Endothelial cell of umbilical vein (primary cell): ENCODE measurements around the gene STIMATE. TPM values are rescaled to one million over a fixed set of nuclear protein-coding genes. Genes with fewer than 3 reads are reported as not detected.

Experiments
- BruUV-seq: library from RNA; stranded (reverse); fragments of 400-500 nt; replicated peaks from 2 replicates; lab custom pipeline; 2021; lab: Mats Ljungman, UMichigan
- CTCF ChIA-PET: fragments of 300-600, 350-600 bp; sonication (Branson Sonifier 250); formaldehyde crosslinking; loops from one replicate; lab custom pipeline; 2021; ENCODE audit warnings: antibody characterized with exemption, inconsistent platforms; lab: Charles Lee
- POLR2A ChIA-PET: fragments of 300-600, 350-600 bp; sonication (Branson Sonifier 250); formaldehyde crosslinking; loops from one replicate; lab custom pipeline; 2021; ENCODE audit warnings: antibody characterized with exemption, inconsistent platforms; lab: Charles Lee
- DNase-seq: peaks from one replicate; pipeline ENCODE4 v3.0.0-alpha.2; 2011; ENCODE audit warnings: low read depth, low spot score
- FAIRE-seq: peaks from 2 replicates; lab custom pipeline; 2011; peaks lifted over from hg19 to GRCh38; lab: Jason Lieb, UNC
- H2AFZ ChIP-seq: 2 replicates; pipeline ENCODE4 v1.6.0; 2012; ENCODE audit warnings: low read depth, low read length, control low read depth, inconsistent platforms
- H3K27ac ChIP-seq: 2 replicates; pipeline ENCODE4 v1.5.1; 2011; ENCODE audit warnings: low read depth, mild to moderate bottlenecking, control low read depth, low read length, moderate library complexity; ENCODE audit not compliant: insufficient read depth
- H3K27me3 ChIP-seq, 2 experiments: 2 replicates each; pipeline versions ENCODE4 v1.6.0 to v1.6.1; 2011; ENCODE audit warnings: low read length in 2 of 2, mixed read lengths in 1 of 2; ENCODE audit not compliant: control insufficient read depth in 2 of 2, insufficient read depth in 2 of 2
- H3K36me3 ChIP-seq, 2 experiments: 2 replicates in 1 of 2; 3 replicates in 1 of 2; pipeline ENCODE4 v1.5.1; 2011; ENCODE audit warnings: low read length in 2 of 2, mild to moderate bottlenecking in 1 of 2, moderate library complexity in 1 of 2; ENCODE audit not compliant: control insufficient read depth in 2 of 2, insufficient read depth in 2 of 2; ENCODE audit errors: extremely low read depth in 1 of 2
- H3K4me1 ChIP-seq: 3 replicates; pipeline ENCODE4 v1.5.1; 2011; ENCODE audit warnings: mild to moderate bottlenecking, low read length; ENCODE audit not compliant: control insufficient read depth, insufficient read depth; ENCODE audit errors: extremely low read depth
- H3K4me2 ChIP-seq: 2 replicates; pipeline ENCODE4 v1.6.1; 2011; ENCODE audit warnings: low read length, control low read depth, mixed read lengths; ENCODE audit not compliant: insufficient read depth
- H3K4me3 ChIP-seq, 3 experiments: fragments of 200-600 bp in 1 of 3; sonication (generic), shearing (Covaris generic) in 1 of 3; replicated peaks in 1 of 3; 2 replicates each; pipeline ENCODE4 v1.5.1; 2011 to 2016; ENCODE audit warnings: control low read depth in 3 of 3, low read length in 3 of 3, mild to moderate bottlenecking in 2 of 3, inconsistent platforms in 1 of 3, low read depth in 1 of 3, moderate library complexity in 1 of 3; ENCODE audit not compliant: insufficient read depth in 1 of 3
- H3K79me2 ChIP-seq: 2 replicates; pipeline ENCODE4 v1.6.0; 2012; ENCODE audit warnings: low read length, inconsistent platforms; ENCODE audit not compliant: control insufficient read depth, insufficient read depth
- H3K9ac ChIP-seq: replicated peaks from 2 replicates; pipeline ENCODE3; 2011; ENCODE audit warnings: low read length, control low read depth; ENCODE audit not compliant: insufficient read depth; ENCODE audit errors: extremely low read depth
- H3K9me1 ChIP-seq: replicated peaks from 3 replicates; pipeline ENCODE4 v1.6.0; 2011; ENCODE audit warnings: mild to moderate bottlenecking, low read length; ENCODE audit not compliant: control insufficient read depth, insufficient read depth; ENCODE audit errors: extremely low read depth
- H3K9me3 ChIP-seq: replicated peaks from 2 replicates; pipeline ENCODE4 v1.5.1; 2012; ENCODE audit warnings: low read length, inconsistent platforms; ENCODE audit not compliant: control insufficient read depth, insufficient read depth
- H4K20me1 ChIP-seq: replicated peaks from 2 replicates; pipeline ENCODE3; 2011; ENCODE audit warnings: mild to moderate bottlenecking, low read length; ENCODE audit not compliant: control insufficient read depth, insufficient read depth; ENCODE audit errors: extremely low read depth
- CTCF ChIP-seq, 2 donors: IDR thresholded peaks; 1 replicate in 1 of 2; 2 replicates in 1 of 2; pipeline ENCODE4 v1.5.1; 2011; ENCODE audit warnings: low read length in 2 of 2, mild to moderate bottlenecking in 2 of 2, moderate library complexity in 2 of 2, control low read depth in 1 of 2, inconsistent platforms in 1 of 2, low read depth in 1 of 2; ENCODE audit not compliant: insufficient read depth in 1 of 2; ENCODE audit errors: extremely low read depth in 1 of 2
- EZH2 ChIP-seq: IDR thresholded peaks from 2 replicates; pipeline ENCODE4 v1.6.1; 2012; ENCODE audit warnings: borderline replicate concordance, low read depth, mild to moderate bottlenecking, moderate library complexity, low read length, inconsistent platforms; ENCODE audit not compliant: severe bottlenecking
- FOS ChIP-seq: IDR thresholded peaks from 2 replicates; pipeline ENCODE4 v1.6.1; 2011; ENCODE audit warnings: mild to moderate bottlenecking, low read length, moderate library complexity, borderline replicate concordance; ENCODE audit not compliant: insufficient read depth
- GATA2 ChIP-seq: IDR thresholded peaks from 2 replicates; pipeline ENCODE4 v1.7.0; 2011; ENCODE audit warnings: low read depth, mild to moderate bottlenecking, moderate library complexity, mixed read lengths, low read length; ENCODE audit not compliant: insufficient read length, insufficient read depth
- JUN ChIP-seq: IDR thresholded peaks from 2 replicates; pipeline ENCODE4 v1.6.1; 2011; ENCODE audit warnings: borderline replicate concordance, low read depth; ENCODE audit not compliant: insufficient read length, insufficient read depth
- MAX ChIP-seq: IDR thresholded peaks from 2 replicates; pipeline ENCODE4 v1.6.1; 2011; ENCODE audit not compliant: insufficient read depth, insufficient read length
- MYC ChIP-seq: IDR thresholded peaks from one replicate; pipeline ENCODE4 v1.6.1; 2011; ENCODE audit warnings: mild to moderate bottlenecking, low read depth, low read length
- POLR2A ChIP-seq: IDR thresholded peaks from 2 replicates; pipeline ENCODE4 v1.6.1; 2012; ENCODE audit warnings: low read depth, mild to moderate bottlenecking, control low read depth, low read length
- POLR2AphosphoS5 ChIP-seq: IDR thresholded peaks from 2 replicates; pipeline ENCODE4 v1.6.1; 2012; ENCODE audit warnings: low read depth, mild to moderate bottlenecking, control low read depth, low read length, moderate library complexity; ENCODE audit not compliant: insufficient read depth
- dilution Hi-C: fragments of 300-500 bp; cut with MboI; formaldehyde crosslinking; loops from one replicate; pipeline ENCODE4 v1.15.0; 2019; ENCODE audit warnings: low sequenced_read_pairs; ENCODE audit not compliant: extremely low pct_ligation_motif_present
- intact Hi-C: fragments of 100-400 bp; cut with micrococcal nuclease; formaldehyde crosslinking; loops from one replicate; pipeline ENCODE4 v1.10.0; 2022
- polyA plus RNA-seq, 4 experiments: library from polyadenylated mRNA; depleted of rRNA in 3 of 4; stranded (reverse) in 3 of 4; unstranded in 1 of 4; fragments of >200 nt; gene quantifications; 2 replicates each; pipeline versions ENCODE4 v1.2.1 to v1.2.3, GENCODE V29; 2011 to 2012; ENCODE audit warnings: missing spikeins in 1 of 4
- total RNA-seq: library from RNA; stranded (reverse); gene quantifications from 2 replicates; pipeline ENCODE4 v1.2.3, GENCODE V29; 2021

Gene STIMATE
- total and polyA plus RNA-seq, 2 donors (not counting 3 experiments of a cell fraction or from before 2014, with no cell fraction given) = 18.2 to 24.0 TPM

- H3K4me3 ChIP-seq = no peak overlapping the region
- H3K36me3 ChIP-seq = no peaks in the 10 kb centered on the region
- H3K9me1 ChIP-seq = no peaks in the 10 kb centered on the region
- ChIA-PET CTCF (no interaction called here), POLR2A (no interaction called here)
- TF ChIP-seq POLR2AphosphoS5 = no peak
- TF ChIP-seq EZH2 = no peak
- no peak for TF ChIP-seq JUN
- TF ChIP-seq CTCF (IDR thresholded peaks at IDR 0.05; ENCODE audit: extremely low read depth in 1 of 2, insufficient read depth in 1 of 2, low read depth in 1 of 2, low read length in 2 of 2) = no peak
- TF ChIP-seq MYC = no peak
- no peak for TF ChIP-seq POLR2A
- no peak for TF ChIP-seq FOS
- TF ChIP-seq MAX = no peak
- TF ChIP-seq GATA2 = no peak
- intact Hi-C loops = no loop called here
- H2AFZ ChIP-seq = no peak overlapping the region
- no peaks in the 10 kb centered on the region for H3K79me2 ChIP-seq
- H3K27me3 ChIP-seq = no peaks in the 10 kb centered on the region
- no peak for FAIRE-seq
- no peak overlapping the region for H3K4me2 ChIP-seq
- H4K20me1 ChIP-seq = no peaks in the 10 kb centered on the region
- BruUV-seq = no TSS peak
- H3K9ac ChIP-seq = no peak overlapping the region
- dilution Hi-C loops = no loop called here
- H3K4me1 ChIP-seq = no peaks in the 10 kb centered on the region
- no peak for DNase-seq
- H3K9me3 ChIP-seq = no peaks in the 10 kb centered on the region
- no peak overlapping the region for H3K27ac ChIP-seq
Measured at GRCh38 chr3:52817860-52818259, 79.5 kb downstream of the STIMATE start.
